Measurements from ENCODE around the gene PRSS33.

DNA sequence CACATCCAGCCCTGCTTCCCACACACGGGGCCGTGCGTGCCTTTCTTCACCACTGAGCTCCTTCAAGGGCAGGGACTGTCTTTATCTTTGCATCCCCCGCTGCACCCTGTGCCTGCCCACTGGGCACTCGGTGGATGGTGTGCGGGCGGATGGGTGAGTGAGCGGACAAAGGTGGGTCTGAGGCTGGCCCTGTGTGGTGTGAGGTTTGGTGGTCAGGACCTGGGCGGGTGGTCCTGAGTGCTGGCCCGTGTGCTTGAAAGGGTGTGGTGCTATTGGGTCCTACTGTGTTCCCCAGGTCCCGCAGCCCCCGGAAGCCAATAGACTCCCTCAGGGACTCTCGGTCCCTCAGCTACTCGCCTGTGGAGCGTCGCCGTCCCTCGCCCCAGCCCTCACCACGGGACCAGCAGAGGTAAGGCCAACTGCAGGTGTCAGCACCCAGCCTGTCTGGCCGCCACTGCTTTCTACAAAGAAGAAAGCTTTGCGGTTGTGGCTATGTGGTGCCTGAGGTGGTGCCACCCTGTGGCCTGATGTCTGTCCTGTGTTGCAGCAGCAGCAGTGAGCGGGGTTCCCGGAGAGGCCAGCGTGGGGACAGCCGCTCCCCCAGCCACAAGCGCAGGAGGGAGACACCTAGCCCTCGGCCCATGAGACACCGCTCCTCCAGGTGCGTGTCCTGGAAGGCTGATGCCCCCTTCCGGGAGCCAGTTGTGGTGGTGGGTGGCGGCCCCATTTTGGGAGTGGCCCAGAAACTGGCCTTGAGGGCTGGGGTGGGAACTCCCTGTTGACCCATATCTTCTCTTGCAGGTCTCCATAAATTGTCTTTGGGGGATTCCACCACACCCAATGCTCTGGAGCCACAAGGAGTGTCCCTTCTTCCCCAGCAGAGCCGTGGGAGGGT lies 17.1 kb downstream of the PRSS33 start:
- no peak for TF ChIP-seq GATA2 (IDR thresholded peaks at IDR 0.05; ENCODE audit: low read depth, low read length)
- TF ChIP-seq GATA3 (IDR thresholded peaks at IDR 0.05; ENCODE audit: low read depth, low read length), result no peak

Data from SH-SY5Y (cell line).